Renal cortex interstitium (tissue), 15 donors: ENCODE data around the gene NBPF19. TPM values are rescaled to one million over a fixed set of nuclear protein-coding genes. Genes with fewer than 3 reads are reported as not detected.
"Not testable (repeated sequence)": the region's sequence is repeated elsewhere in the genome, so short reads cannot be mapped to it uniquely, and the experiment has no call there.

Experiments used
- DNase-seq, 11 donors: peaks; one replicate each; pipeline ENCODE4 v3.0.0-alpha.2; 2013; ENCODE audit warnings: low read depth in 9 of 11, low spot score in 4 of 11; ENCODE audit errors: extremely low read depth in 1 of 11
- long read RNA-seq, 16 experiments: transcript quantifications; one replicate each; lab custom pipeline, GENCODE V29; 2026
- polyA plus RNA-seq, 3 donors: library from polyadenylated mRNA; unstranded; fragments of 120-200 nt; gene quantifications; one replicate each; pipeline ENCODE4 v1.2.1, GENCODE V29; 2013; ENCODE audit not compliant: insufficient read length in 3 of 3

The NBPF19 gene, protein sequence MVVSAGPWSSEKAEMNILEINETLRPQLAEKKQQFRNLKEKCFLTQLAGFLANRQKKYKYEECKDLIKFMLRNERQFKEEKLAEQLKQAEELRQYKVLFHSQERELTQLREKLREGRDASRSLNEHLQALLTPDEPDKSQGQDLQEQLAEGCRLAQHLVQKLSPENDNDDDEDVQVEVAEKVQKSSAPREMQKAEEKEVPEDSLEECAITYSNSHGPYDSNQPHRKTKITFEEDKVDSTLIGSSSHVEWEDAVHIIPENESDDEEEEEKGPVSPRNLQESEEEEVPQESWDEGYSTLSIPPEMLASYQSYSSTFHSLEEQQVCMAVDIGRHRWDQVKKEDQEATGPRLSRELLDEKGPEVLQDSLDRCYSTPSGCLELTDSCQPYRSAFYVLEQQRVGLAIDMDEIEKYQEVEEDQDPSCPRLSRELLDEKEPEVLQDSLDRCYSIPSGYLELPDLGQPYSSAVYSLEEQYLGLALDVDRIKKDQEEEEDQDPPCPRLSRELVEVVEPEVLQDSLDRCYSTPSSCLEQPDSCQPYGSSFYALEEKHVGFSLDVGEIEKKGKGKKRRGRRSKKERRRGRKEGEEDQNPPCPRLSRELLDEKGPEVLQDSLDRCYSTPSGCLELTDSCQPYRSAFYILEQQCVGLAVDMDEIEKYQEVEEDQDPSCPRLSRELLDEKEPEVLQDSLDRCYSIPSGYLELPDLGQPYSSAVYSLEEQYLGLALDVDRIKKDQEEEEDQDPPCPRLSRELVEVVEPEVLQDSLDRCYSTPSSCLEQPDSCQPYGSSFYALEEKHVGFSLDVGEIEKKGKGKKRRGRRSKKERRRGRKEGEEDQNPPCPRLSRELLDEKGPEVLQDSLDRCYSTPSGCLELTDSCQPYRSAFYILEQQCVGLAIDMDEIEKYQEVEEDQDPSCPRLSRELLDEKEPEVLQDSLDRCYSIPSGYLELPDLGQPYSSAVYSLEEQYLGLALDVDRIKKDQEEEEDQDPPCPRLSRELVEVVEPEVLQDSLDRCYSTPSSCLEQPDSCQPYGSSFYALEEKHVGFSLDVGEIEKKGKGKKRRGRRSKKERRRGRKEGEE (N-terminal part only)
- 10 to 100 TPM; 16.6 to 18.9 (median 16.9) TPM for polyA plus RNA-seq
- long read RNA-seq, donor 1, result 0 reads
- long read RNA-seq, donor 2, result 0 reads
- long read RNA-seq, donor 3, result 0 reads
- long read RNA-seq, donor 4, result 0 reads
- long read RNA-seq, donor 5, result 0 reads
- long read RNA-seq, donor 6, result 0 reads
- long read RNA-seq, donor 7, result 0 reads
- long read RNA-seq, donor 8, result 0 reads
- long read RNA-seq, donor 9, result 0 reads
- long read RNA-seq, donor 10, result 0 reads
- long read RNA-seq, donor 11, partial matches to known transcripts, result 8 of 8 reads
- long read RNA-seq, donor 11, other reads (novel, unspliced or antisense), result 0 of 8 reads
- long read RNA-seq, donor 12, result 0 reads
- long read RNA-seq, donor 13, result 0 reads
- long read RNA-seq, donor 14, result 0 reads
- long read RNA-seq, donor 15, result 0 reads
- long read RNA-seq, donor 16, partial matches to known transcripts, result 7 of 7 reads
- long read RNA-seq, donor 16, other reads (novel, unspliced or antisense), result 0 of 7 reads

DNA sequence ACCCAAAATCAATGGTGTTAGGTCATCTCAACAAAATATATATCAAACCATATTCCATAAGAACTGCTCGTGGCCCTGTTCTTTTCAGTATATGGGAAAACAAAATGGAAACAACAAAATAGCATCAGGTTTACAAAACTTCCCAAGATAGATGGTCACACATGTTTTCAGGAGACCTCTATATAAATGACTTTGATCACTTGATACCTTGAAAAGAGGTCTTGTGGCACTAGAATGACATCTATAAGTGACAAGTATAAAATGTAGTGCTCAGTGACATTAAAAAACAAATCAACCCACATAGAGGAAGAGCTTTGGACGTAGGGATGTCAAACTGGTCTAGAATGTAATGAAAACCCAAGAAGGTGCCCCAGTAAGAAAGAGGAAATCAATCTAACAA is at the start of gene NBPF19:
TSS of gene NBPF19 (plus strand) at position 301 of the 400 bp plus-strand sequence. CDS start 888 bp downstream, outside the sequence.
- DNase-seq, result not testable (repeated sequence)

DNA sequence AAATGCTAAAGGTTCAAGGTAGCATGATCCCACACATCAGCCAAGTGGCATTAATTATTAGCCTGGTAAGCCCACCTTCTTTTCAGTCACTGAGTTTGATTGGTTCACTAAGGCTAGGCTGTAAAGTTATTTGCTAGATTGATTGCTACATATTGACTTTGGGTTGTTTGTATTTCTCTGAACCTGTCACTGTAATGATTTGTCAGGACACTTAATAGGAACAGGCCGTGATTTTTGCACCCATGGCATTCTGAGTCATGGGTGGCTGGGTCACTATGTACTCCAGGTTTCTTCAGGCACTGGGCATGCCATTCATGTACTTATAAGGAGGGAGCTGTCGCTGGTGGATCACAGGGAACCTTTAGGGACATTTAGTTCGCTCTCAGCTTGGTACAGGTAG is 46.5 kb upstream of the NBPF19 start:
- DNase-seq, result not testable (repeated sequence)

DNA sequence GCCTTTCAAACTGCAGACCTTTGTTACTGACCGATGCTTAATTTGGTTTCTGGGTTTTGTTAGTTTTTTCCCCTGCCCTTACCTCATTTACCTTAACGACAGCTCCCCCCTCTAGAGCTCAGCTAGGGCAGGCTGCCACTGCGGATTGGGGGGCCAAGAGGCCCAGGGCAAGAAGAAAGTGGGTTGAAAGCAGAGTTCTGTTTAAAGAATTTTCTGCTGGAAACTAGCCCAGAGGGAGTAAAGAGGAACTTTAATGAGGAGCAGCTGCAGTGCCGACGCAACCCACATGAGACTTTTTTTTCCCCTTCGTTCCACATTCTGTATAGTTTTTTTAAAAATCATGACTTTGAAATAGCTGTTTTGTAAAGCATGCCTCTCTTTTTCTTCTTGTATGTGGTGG is 29.4 kb upstream of the NBPF19 start:
- DNase-seq, result peak in 10 of 11 donors; percentile 4 to 53 (median 28)

DNA sequence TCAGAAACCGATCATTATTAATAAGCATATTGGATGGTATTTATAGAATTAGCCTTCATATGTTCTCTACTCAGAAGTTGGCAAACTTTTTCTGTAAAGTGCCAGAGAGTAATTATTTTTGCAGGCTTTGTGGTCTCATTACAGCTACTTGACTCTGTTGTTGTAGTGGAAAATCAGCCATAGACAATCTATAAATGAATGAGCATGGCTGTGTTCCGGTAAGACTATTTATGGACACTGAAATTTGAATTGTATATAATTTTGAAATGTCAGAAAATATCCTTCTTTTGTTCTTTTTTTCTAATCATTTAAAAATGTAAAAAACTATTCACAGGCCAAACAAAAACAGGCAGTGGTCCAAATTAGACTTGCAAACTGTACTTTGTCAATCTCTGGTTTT is 22.6 kb upstream of the NBPF19 start:
- DNase-seq, result not testable (repeated sequence)

DNA sequence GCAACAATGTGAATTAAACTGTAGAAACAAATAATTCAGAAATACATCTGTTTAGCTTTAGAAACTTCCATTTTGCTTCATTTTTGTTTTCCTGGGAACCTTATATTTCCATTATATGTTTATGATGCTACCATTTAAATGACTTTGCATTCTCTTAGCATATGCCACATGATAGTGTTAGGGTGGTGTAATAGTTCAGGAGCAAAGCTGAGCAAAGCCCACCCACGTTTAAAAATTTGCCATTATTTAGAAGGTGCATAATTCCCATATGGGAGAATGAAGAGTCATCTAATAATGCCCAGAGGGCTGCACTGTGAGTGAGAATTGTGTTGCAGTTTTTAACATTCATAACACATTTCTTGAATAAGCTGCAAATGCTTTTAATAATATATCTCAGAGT is 22.2 kb upstream of the NBPF19 start:
- not testable (repeated sequence) for DNase-seq

DNA sequence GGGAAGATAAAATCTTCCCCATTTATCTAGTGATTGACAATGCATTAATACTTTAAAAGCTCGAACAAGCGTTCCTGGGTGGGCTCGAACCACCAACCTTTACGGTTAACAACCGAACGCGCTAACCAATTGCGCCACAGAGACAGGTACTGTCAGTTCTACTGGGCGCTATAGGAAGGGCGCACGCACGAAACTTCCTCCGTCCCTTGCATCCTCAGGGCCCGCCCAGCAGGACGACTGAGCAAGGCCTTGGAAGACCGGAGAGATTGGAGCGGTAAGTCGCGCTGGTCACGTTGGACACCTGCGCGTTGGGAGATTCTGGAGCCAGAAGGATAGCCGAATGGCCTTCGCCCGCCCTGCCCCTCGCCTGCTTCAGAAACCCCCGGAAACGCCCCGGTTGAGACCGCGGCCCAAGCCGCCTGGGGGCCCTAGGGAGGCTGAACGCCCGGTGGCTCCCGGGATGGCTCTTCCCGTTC is 83.5 kb downstream of the NBPF19 start:
- DNase-seq, result peak in 7 of 11 donors; percentile 3 to 28 (median 20)

DNA sequence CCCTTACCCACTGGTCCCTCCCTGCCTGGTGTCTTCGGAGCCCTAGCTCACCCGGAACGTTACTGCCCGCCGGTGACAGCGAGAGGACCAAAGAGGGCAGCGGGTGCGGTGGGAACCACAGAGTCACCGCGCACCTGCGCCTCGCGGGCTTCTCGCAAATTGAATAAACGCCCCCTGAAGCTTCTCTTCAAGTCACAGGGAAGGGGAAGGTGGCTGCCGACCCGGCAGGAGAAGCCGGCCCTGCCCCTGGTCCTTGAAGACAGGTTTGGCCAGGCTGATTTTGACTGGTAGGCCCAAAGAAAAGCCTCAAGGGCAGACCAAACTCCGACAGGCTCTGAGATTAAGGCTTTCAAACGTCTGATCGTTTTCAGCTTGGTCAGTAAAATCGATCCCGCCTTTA is 87.0 kb downstream of the NBPF19 start:
- DNase-seq, result not testable (repeated sequence)

DNA sequence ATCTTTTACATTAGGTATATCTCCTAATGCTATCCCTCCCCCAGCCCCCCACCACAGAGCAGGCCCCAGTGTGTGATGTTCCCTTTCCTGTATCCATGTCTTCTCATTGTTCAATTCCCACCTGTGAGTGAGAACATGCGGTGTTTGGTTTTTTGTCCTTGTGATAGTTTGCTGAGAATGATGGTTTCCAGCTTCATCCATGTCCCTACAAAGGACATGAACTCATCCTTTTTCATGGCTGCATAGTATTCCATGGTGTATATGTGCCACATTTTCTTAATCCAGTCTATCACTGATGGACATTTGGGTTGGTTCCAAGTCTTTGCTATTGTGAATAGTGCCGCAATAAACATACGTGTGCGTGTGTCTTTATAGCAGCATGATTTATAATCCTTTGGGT is 90.6 kb downstream of the NBPF19 start:
- DNase-seq, result not testable (repeated sequence)

DNA sequence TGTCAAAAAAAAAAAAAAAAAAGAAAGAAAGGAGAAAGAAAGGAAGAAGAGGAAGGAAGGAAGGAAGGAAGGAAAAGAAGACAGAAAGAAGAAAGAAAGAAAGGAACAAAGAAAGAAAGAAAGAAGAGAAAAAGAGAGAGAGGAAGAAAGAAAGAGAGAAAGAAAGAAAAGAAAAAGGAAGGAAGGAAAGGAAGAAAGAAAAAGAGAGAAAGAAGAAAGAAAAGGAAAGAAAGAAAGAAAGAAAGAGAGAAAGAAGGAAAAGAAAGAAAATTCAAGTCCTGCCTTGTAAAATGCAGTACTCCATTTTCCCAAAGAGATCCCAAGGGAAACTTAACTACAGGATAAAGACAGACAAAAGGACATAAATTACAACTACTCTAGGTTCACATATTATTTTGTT is 97.9 kb downstream of the NBPF19 start:
- DNase-seq, result not testable (repeated sequence)

DNA sequence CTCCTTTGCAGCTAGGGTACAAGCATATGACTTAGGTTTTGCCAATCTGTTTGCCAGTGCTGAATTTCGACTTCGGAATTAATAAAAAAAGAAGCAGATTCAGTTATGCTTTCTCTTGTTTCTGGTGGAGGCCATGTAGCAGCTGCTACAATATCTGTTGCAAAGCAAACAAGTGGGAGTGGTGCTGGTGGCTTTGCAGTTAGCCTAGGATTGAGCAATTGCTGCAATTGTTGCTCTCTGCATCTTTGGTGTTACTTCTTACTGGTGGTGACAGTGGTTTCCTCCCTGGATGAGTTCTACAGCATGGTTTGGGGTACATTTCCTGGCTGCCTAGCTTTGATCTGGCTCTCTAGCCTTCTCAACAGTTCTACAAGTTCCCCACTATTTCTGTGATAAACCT is 110.7 kb downstream of the NBPF19 start:
- not testable (repeated sequence) for DNase-seq

Other genes starting within 250 kb of the NBPF19 start
- gene PPIAL4C, start 108.8 kb downstream of the NBPF19 start, polyA plus RNA-seq, result not detected